Gastroesophageal sphincter (tissue), 3 donors: ENCODE results near the gene AGBL4.

Experiments
- EP300 ChIP-seq: sonication (generic); formaldehyde crosslinking; IDR thresholded peaks from one replicate; pipeline ENCODE4 v1.6.1; 2017; ENCODE audit warnings: antibody characterized with exemption, mild to moderate bottlenecking
- POLR2A ChIP-seq, 2 donors: fragments of 450-650 bp; IDR thresholded peaks; one replicate each; pipeline ENCODE4 v1.6.1; 2017; ENCODE audit warnings: antibody characterized with exemption in 2 of 2, mild to moderate bottlenecking in 2 of 2, moderate library complexity in 1 of 2
- POLR2AphosphoS5 ChIP-seq: sonication (generic); formaldehyde crosslinking; IDR thresholded peaks from one replicate; pipeline ENCODE4 v1.6.1; 2017; ENCODE audit warnings: antibody characterized with exemption
- TF ChIP-seq, protein P1 (sequence below), 4 experiments: fragments of 200-600 bp in 2 of 4; fragments of 450-650 bp in 2 of 4; sonication (generic) in 1 of 4; IDR thresholded peaks; one replicate each; pipeline ENCODE4 v1.5.1; 2017 to 2019; ENCODE audit warnings: antibody characterized with exemption in 4 of 4, mild to moderate bottlenecking in 2 of 4, moderate library complexity in 2 of 4

DNA sequence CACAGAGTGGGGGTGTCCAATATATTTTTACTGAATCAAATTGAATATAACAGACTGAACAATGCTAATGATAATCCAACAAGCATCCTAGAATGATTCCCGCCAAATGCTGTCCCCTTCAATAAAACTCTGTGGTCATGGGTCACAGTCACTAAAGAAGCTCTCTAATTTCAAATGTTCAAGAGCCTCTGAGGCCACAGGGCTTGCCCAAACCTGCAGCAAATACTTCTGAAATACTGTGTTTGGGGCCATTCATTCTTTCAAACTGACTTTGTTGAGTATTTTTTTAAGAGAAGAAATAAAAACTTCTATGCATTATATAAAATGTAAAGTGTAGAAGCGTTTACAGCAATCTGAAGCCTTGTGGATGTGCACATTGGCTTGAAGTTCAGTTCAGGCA lies 1239.5 kb downstream of the AGBL4 start:
- TF ChIP-seq, protein P1, sequence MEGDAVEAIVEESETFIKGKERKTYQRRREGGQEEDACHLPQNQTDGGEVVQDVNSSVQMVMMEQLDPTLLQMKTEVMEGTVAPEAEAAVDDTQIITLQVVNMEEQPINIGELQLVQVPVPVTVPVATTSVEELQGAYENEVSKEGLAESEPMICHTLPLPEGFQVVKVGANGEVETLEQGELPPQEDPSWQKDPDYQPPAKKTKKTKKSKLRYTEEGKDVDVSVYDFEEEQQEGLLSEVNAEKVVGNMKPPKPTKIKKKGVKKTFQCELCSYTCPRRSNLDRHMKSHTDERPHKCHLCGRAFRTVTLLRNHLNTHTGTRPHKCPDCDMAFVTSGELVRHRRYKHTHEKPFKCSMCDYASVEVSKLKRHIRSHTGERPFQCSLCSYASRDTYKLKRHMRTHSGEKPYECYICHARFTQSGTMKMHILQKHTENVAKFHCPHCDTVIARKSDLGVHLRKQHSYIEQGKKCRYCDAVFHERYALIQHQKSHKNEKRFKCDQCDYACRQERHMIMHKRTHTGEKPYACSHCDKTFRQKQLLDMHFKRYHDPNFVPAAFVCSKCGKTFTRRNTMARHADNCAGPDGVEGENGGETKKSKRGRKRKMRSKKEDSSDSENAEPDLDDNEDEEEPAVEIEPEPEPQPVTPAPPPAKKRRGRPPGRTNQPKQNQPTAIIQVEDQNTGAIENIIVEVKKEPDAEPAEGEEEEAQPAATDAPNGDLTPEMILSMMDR (IDR thresholded peaks at IDR 0.05): no peak
- TF ChIP-seq POLR2AphosphoS5 (no peak), POLR2A (IDR thresholded peaks at IDR 0.05) (no peak), EP300 (no peak)
